NCI-H1417 (cell line): ENCODE data around the gene CHRM2.

ENCODE experiments used
- DNase-seq, 3 experiments: peaks; one replicate each; lab custom pipeline; 2025; lab: John Stamatoyannopoulos, UW

The CHRM2 gene

DNA sequence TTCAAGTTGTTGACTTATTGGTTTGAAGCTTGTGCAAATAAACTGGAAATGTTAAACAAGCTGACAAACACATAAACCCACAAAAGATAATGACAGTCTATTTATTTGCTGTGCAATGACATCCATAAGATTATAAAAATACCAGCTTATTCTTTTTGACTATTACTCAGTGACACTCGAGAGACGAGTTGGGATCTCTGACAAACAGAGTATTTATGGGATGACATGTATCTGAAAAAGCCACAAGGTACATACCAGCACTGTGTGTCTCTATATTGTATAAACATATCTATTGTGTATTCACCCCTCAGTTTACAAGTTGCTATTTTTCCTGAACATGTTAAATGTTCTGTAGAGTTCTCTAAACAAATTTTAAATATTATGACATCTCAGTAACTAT is 88.9 kb downstream of the CHRM2 start:
- no peak for DNase-seq

DNA sequence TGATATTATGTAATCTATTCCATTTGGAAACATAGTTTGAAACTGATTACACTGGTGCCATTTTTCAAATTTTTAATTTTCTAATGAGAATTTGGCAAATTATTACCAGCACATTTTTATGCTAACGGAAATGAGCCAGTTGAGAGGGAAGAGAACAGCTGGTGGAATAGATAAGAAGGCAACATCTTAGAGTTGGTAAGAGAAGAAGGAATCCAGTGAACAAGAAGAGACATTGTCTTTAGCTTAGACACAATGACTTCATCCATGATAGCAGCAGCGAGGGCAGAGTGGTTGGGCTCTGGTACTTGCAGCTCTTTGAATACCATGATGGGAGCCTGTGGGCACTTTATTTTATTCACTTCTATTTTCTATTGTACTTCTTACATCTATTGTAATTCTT is 89.6 kb downstream of the CHRM2 start:
- DNase-seq = no peak

DNA sequence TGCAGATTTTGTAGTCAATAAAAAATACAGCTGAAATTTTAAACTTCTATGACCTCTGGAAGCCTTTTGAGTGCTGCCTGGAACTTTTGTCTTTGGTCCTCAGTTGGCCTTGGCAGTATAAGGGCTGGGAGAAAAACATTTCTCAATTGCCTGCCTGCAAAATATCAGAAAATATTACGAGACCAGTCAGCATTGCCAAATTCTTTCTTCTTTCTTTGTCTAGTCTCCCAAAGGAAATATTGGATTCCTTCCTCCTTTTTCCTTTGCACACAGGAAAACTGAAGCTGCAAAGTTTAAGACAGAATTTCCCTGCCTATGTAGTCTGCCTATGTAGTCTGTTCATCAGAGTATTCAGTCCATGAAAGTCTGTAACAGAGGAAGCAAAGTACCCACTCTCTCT is 95.9 kb downstream of the CHRM2 start:
- no peak for DNase-seq

DNA sequence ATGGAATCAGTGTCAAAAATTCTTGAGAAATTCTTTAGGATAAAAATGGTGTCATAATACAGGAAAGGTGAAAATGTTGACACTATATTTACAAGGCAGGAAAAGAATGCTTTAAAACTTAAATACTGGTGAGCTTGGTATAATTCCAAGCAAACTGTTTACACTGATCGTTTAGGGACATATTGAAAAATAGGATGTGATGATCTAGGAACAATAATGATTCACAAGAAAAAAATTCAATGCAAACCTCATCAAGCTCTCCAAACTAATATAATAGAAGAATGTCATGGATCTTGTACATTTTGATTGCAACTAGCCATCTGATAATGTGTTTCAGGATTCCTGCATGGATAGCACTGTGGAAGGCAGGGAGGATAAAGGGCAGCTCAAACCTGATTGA is 98.4 kb downstream of the CHRM2 start:
- DNase-seq = no peak

DNA sequence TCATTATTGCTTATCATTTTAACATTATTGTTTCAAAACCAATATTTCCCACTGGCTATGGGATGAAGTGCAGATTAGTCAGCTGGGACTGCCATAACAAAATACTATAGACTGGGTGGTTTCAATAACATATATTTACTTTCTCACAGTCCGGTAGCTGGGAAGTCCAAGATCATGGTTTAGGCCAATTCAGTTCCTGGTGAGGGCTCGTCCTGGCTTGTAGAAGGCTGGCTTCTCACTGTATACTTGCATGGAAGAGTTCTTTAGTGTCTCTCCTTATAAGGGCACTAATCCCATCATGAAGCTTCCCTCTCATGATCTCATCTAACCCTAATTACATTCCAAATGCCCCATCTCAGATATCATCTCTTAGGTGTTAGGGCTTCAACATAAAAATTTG is 101.3 kb downstream of the CHRM2 start:
- DNase-seq = no peak

DNA sequence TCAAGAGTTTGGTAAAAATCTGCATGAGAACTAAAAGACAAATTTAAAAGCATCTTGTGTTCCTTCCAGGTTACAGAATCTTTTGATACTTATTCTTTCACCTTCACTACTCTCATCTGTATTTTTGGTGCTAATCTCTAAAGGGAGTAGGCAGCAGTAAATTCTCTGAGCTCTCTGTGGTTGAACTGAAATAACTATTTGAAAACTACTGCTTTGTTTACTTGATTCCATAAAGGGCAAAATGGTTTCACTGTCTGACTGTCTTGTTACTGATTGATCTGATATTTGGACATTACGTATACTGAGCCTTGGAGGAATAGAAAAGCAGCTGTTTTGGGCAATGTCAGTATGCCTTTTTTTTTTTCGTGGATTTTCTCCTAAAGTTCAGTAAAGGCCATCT is 103.3 kb downstream of the CHRM2 start:
- DNase-seq = no peak

DNA sequence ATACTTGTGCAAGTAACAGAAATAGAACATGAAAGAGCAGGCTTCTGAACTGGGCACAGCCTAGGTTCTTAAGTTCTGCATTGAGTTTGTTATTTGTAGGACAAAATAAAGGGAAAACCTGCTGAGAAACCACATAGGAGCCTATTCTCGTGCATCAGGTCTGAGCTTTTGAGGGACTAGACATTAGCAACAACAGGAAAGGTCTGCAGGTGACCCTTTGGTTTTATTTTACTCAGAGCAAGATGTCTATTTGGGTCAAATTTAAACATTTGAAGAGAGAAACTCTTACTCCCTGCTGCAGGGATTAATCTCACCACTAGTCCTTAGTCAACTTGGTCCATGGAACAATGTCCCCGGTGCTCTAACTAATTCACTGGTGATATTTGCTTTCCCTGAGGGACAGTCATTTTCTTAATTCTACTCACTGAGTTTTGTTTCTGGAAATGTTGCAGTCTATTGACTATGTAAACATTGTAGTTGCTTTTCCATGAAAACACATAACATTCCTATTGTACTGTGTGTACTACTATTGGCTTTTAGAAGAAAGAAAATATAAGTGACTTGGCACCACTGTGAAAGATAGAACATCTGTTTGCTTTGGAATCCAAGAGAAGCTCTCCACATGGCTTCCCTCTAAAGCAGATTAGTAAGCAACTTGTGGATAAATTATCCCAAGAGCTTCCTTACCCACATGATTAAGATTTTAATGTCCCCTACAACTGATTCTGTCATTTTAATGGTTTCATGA is 108.2 kb downstream of the CHRM2 start:
- no peak for DNase-seq

DNA sequence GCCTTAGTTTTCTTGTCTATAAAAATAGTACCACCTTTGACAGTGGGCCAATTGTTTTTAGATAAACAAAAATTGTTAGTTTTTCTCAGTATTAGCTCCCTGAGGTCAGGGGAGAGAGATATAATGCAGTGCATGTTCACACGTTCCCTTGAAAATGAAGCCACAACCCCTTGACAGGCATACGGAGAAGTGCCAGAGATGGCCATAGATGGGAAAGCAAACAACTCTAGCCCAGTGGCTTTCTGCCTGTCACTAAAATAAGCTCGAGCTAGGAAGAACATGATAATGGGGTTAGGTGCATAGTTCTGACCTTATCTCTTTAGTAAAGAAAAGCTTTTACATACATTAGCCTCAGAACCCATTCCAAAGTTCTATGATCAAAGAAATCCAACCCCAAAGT is 124.9 kb downstream of the CHRM2 start:
- no peak for DNase-seq

DNA sequence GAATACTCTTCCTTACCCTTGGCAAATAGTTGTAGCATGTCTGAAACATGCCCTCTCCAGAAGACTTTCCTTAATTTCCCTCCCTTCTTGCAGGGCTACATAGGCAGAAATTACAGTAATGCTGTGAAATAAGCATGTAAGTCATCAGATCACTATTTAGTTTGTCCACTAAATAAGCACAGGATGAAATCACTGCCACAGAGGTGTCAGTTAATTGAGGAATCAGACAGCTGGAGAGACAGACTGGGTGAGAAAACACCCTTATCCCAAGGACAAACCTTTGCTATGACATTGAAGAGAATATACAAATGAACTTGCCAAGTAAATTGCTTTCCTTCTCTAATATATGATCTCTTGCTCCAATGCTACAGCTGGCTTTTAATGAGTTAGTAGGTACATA is 129.3 kb downstream of the CHRM2 start:
- DNase-seq = peak in 1 of 3 experiments; percentile 32

DNA sequence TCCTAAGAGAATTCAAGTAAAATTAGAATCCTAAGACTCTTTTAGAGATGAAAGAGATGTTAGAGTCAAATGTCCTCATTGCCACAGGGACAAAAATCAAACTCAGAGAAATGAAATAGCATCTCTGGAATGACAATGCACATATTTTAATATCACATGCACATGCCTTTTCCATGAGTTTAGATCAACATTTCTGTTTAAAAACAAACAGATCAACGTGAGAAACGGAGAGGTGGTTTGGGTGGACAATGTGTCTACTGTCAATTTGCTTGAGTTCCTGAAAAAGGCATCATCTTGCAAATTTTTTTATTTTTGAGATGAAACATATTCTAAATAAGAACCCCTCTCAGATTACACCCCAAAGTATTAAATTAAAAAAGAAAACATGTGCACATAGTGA is 130.0 kb downstream of the CHRM2 start:
- DNase-seq = no peak

DNA sequence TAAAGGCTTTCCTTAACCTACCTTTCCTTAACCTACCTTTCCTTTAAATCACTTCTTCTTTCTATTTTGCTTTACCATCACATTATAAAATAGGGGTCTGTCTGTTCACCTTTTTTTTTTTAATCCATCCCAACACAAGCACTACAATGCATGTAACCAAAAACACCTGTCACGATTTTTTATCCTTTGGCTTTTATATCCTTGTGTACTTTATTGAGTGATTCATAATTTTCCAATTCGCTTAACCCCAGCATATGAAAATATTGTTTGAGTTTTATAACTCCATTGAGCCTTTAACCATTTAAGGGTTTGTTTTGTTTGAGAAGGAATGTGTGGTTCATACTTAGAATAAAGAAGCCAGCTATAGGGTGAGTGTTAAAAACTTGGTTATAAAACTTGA is 132.2 kb downstream of the CHRM2 start:
- no peak for DNase-seq

DNA sequence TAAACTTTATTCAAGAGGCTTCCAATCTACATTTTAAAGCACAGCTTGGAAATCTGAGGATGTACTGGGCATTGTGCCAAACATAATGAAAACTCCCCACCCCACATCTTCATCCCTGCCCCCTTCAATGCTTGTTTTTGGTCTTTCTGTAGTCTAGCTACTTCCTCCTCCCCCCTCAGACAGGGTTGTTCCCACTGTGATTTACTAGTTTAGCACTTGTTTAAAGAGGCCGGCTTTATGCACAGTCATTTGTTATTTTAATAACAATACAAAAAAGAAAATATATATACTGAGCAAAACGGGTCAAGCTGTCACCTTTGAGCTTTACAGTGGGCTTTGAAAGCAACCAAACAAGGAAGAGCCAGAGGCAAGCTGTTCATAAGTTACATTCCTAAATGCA is 132.6 kb downstream of the CHRM2 start:
- DNase-seq = peak in 2 of 3 experiments; percentile 38 to 64

DNA sequence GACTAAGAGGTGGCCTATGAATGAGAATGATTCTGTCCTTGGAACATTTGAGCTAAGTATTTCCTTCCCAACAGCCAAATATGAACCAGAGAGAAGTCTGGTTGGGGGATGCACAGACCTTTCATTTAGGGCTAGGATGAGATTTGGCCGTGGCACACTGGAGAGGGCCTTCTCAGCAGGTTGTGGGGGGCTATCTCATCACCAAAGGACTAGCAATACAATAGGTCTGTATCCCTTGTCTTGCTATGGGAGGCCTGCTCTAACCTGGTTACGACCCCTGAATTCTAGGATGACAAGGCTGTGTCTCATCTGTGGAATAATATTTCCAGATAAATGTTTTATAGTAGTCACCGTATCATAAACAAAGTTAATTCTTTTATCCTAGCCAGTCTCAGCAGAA is 133.0 kb downstream of the CHRM2 start:
- DNase-seq = no peak

DNA sequence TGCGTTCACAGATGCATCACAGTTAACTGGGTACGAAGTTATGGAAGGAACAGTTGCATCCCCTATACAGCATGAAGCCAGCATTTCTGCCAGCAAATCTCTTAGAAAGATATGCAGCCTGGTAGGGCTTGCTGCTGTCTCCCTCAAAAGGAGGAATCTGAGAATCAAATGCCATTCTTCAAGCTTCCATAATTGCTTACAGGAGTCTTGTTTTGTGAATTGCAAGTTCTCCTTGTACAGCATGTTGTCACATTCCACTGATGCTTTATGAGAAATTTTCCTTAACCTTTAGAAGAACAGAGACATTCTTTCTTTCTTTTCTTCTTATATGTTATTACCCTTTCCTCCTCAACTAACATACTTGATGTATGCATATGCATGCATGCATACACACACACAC is 134.6 kb downstream of the CHRM2 start:
- DNase-seq = no peak

DNA sequence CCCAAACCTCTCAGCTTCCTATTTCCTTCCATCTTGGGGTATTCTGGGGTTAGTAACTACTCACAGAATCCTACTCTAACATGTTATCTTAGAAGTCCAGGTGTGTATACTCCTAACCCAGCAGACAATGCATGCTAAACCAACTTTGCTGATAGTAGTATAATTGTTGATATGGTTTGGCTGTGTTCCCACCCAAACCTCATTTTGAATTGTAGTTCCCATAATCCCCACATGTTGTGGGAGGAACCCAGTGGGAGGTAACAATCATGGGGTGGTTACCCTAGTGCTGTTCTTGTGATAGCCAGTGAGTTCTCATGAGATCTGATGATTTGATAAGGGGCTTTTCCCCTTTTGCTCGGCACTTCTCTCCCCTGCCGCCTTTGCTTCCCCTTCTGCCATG is 135.1 kb downstream of the CHRM2 start:
- DNase-seq = no peak

DNA sequence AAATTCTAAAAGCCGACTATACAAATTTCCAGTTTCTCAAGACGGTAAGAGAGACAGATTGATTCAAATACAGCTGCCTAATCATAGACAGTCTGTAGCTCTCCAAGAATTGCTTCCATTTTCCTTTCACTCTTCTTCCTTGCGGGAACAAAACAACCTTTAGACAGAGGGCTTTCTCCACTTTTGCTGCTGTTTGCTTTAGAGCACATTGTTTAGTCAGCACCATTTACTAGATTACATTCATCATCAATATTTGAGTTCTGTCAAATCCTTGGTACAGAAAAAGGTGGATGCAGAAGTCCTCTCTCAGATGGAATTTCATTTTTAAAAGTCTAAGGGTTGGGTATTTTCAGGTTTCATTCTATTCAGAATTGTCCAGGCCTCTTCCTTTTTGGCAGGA is 137.4 kb downstream of the CHRM2 start:
- peak in 1 of 3 experiments; percentile 70 for DNase-seq

DNA sequence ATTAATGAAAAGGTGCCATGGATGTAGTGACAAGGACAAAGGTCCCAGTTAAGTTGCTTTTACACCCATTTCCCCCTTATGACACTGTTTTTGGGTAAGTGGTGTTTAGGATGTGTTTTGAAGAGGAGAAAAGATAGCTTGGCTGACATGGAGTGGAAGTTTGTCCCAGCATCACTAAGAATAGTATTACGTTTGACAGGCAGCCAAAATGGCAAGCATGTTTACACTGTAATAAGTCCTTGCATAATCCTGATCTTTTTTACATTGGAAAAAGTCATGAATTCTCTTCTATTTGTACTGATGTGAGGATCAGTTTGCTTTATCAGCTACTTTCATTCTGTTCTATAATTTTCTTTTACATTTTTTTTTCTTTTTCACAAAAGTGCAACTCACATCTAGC is 137.8 kb downstream of the CHRM2 start:
- DNase-seq = no peak

DNA sequence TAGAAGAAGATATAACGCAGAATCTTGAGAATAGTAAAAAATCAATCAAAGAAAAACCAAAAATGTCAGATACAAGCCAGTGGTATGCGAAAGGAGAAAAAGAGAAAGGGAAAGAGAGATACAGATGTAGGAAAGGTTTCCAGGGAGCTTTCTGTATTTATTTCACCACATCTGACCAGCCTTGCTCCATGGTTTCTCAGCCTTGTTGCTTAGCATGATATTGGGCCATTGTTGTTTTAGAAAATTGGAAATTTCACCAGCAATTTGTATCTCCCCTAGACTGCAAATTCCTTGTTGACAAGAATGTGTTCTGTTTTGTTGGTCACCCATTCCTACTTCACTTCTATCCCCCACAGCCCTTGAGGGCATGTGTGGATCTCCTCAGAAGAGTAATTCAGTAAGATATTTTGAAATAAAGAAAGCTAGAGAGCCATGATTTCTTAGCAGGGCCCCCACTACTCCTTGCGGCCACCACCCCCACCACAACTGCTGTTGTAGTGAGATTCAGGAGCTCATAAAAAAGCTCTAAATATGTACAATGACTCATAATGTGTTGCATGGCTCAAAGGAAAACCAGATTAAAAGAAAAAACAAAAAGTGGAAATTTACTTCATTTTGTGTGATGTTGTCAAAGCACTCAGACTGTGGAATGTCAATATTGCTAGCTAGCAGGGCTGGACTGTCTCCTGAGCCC is 138.7 kb downstream of the CHRM2 start:
- no peak for DNase-seq

DNA sequence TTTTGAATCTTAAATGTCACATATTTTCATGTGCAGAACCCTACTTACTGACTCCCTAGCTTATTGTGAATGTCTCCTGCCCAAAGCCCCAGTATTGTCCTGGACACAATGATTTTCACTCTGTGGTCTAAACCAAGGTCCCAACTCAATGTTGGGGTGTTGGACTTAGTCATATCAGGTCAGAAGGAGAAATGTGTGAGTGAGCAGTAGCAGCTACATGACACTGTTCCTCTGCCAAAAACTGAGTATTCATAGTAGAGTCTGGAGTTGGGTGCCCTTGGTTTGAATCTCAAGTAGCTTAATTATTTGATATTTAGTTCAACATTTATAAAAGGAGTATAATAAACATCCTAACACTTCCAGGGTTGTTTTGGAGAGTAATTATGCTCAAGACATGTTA is 141.0 kb downstream of the CHRM2 start:
- DNase-seq = no peak

DNA sequence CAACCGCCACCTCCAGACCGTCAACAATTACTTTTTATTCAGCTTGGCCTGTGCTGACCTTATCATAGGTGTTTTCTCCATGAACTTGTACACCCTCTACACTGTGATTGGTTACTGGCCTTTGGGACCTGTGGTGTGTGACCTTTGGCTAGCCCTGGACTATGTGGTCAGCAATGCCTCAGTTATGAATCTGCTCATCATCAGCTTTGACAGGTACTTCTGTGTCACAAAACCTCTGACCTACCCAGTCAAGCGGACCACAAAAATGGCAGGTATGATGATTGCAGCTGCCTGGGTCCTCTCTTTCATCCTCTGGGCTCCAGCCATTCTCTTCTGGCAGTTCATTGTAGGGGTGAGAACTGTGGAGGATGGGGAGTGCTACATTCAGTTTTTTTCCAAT is 146.6 kb downstream of the CHRM2 start:
- DNase-seq = no peak

DNA sequence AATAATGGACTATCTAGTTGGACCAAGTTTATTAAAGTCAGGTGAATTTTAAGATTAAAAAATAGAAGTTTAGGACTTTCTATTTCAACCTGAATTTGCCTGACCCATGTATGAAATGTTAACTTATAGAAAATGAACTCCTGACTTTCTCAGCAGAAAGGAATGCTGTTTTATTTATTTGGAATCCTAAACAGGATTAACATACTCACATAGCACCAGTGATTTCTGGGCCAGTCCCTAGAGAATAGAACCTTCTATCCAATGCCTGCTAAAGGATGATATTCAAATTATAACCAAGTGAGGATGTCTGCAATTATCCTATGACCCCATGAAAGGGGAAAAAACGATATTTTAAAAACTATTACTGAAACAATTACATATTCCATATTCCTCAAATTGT is 148.8 kb downstream of the CHRM2 start:
- no peak for DNase-seq

DNA sequence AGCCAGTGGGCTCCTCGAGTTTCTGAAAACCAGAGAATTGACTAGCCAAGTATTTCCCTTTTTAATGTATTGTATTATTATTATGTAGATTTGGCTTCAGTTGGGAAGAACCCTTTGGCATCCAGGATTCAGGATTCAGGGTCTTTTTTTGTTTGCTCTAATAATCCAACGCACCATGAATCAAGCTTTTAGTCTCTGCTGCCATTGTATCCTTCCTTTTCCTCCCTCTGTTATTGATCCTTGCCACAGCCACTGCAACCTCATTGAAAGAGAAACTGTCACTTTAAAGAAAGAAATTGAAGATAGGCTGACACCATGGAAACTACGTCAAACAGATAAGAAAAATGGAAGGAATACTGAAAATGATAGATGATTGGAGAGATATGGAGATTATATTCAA is 150.0 kb downstream of the CHRM2 start:
- DNase-seq = no peak

DNA sequence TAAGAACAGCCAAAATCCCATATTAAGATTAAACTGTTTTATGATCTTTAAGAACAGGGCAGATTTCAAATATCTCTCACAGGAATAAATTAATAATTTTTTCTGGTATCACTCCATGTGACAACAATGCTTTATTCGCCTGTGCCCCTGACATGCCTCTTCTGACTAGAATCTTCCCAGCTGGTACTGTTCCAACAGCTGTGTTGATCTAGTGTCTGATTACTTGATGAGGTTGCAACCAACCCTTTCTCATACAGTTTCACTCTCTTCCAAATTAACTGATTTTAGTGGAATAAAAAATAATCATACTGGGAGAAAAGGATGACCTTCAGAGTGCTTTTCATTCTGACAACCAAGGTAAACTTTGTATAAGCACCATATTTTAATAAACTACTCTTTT is 151.9 kb downstream of the CHRM2 start:
- DNase-seq = peak in 2 of 3 experiments; percentile 30 to 73
